Measurements from ENCODE around the gene ARG1.

Gene ARG1

GRCh38 chr6:131581523-131581922 is 8.5 kb downstream of the ARG1 start:
- DNase-seq (ENCODE audit: low read depth in 1 of 2, low spot score in 1 of 2), result no peak

GRCh38 chr6:131586543-131586942 is 13.5 kb downstream of the ARG1 start:
- no peak for DNase-seq (ENCODE audit: low read depth in 1 of 2, low spot score in 1 of 2)

DNA sequence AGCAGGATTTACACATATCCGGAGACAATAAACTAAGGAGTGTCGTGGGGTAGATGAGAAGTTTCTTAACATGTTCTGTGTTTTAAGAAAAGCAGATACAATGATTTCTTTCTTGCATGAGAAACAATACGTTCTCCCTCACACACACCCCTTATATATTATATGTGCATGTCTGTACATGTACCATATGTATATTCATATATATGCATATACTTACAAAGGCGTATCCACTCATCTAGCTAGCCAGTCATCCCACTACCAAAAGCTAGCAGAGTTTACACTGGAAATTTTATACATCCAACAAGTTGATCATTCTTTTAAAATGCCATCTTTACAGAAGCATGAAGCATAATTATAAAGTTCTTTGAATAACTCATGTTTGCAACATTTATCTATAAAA is 14.9 kb downstream of the ARG1 start:
- DNase-seq (ENCODE audit: low read depth in 1 of 2, low spot score in 1 of 2), result no peak

- DNase-seq (ENCODE audit: low read depth in 1 of 2, low spot score in 1 of 2), result no peak
Measured at GRCh38 chr6:131588643-131589042, 15.6 kb downstream of the ARG1 start.

- DNase-seq (ENCODE audit: low read depth in 1 of 2, low spot score in 1 of 2), result no peak
Measured at GRCh38 chr6:131592935-131593334, 19.9 kb downstream of the ARG1 start.

GRCh38 chr6:131594074-131594473 is 21.0 kb downstream of the ARG1 start:
- DNase-seq (ENCODE audit: low read depth in 1 of 2, low spot score in 1 of 2), result no peak

DNA sequence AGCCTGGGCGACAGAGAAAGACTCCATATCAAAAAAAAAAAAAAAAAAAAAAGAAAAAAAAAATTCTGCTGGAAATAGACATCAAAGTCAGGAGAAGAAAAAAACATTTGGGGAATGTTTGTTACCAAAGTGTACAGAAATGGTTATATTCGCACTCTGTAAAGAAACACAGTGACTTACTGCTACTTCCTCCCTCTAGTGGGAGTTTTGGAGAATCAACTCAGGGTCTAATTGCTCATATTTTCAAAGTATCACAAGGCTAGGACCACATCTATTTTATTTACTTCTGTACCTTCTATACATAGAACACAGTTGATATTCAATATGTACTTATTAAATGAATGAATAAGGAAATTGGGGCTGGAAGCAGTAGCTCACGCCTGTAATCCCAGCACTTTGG is 24.4 kb downstream of the ARG1 start:
- DNase-seq (ENCODE audit: low read depth in 1 of 2, low spot score in 1 of 2), result no peak

DNA sequence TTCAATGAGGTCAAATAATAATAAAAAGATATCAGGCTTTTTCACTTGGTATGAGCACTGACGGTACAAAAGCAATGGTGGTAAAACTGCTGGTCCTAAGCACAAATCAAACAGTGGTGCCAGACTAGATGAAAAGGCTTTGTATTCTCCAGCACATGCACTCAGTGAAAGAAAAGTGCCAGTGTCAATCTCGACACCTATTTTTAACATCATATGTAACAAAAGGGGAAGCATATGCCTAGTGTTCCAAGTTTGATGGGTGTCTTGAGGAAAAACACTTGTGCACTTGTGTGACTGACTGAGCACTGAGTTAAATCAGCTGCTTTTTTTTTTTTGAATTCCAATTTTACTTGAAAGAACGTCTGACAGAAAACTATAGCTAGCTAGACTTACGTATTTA is 27.7 kb downstream of the ARG1 start:
- DNase-seq (ENCODE audit: low read depth in 1 of 2, low spot score in 1 of 2), result no peak

DNA sequence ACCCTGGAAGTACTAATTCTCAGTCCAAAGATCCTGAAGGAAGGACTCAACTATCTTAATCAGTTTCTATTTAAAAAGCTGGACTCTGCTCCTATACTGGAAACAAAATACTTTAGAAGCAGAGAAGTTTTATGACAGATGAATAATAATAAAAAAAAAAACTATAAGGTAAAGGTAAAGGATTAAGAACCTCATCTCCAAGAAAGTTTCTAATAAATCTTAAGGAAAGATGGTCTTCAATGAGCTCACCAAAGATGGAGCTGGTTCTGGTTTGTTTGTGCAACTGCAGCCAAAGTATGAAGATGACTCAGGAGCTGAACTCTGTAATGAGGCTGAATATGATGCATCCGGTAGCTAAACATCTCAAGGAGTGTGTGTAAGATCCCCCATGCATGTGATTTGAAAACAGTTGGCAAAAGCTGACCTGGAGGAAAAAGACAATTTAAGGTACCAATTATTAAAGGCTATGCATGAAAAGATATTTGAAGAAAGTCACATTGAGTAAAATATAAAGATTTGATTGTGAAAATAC is 29.8 kb downstream of the ARG1 start:
- DNase-seq (ENCODE audit: low read depth in 1 of 2, low spot score in 1 of 2), result no peak

- no peak for DNase-seq (ENCODE audit: low read depth in 1 of 2, low spot score in 1 of 2)
Measured at GRCh38 chr6:131613296-131613925, 40.4 kb downstream of the ARG1 start.

- no peak for DNase-seq (ENCODE audit: low read depth in 1 of 2, low spot score in 1 of 2)
Measured at GRCh38 chr6:131615275-131615674, 42.2 kb downstream of the ARG1 start.

DNA sequence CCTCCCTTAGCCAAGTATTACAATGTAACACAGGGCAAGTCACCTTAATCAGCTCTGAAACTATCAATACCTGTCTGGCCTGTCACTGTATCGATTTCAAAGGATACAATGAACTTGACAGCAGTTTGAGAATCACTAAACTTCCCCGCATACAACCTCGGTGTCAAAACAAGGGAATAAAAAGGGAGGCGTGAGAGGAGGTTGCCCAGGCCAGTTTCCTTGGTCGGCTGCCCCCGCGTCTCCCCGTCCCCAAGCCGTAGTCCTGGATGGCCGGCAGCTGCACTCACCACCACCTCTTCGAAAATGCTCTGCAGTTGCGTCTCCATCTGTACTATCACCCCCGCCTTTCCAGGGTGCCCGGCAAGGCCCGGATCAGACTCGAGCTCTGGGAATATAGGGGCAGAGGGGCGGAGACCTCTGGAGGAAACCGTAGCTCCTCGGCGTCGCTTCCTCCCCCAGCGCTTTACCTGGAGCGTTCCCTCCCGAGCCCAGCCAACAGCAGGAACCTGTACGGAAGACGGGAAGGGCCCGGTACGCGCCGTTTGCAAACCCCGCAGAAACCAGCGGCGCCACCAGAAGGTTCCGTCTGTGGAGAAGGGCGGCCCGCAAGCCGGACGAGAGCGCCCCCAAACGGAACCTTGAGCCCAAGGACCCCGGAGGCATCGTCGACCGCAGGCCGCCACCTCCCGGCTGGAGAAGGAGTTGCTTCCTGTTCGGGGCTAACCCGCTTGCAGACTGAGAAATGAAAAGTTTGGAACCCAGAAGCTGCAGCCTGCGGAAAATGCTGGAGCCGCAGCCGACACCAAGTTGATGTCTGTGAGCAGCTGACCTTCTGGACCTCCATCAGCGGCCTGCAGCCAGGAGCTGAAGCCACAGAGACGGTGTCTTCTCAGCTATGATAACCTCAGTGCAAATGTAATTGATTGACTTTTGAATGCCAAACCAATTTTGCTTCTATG is 55.0 kb downstream of the ARG1 start, which contains the start of gene MED23:
MED23 (minus strand) TSS at position 519 of the 959 bp plus-strand sequence; CDS start at position 326, 193 bp downstream.
- peak; percentile 92 to 98 for DNase-seq (ENCODE audit: low read depth in 1 of 2, low spot score in 1 of 2)

GRCh38 chr6:131628726-131629125 is 55.7 kb downstream of the ARG1 start:
- DNase-seq (ENCODE audit: low read depth in 1 of 2, low spot score in 1 of 2), result no peak

DNA sequence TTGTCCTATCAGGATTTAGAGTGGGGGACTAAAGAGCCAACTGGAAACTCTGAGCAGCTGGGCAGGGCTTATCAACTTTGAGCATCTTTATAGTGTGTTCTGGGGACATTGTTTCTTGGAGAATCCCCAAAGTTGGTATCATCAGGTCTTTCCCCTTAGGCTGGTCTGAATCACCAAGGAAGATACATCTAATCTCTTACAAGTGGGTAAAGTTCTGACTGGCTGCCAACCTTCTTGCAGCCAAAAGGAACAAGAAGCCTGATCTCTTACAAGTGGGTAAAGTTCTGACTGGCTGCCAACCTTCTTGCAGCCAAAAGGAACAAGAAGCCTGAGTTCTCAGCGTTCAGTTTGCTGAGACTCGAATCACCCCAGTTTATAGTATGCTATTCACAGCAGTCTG is 56.6 kb downstream of the ARG1 start:
- no peak for DNase-seq (ENCODE audit: low read depth in 1 of 2, low spot score in 1 of 2)

GRCh38 chr6:131631625-131632289 is 58.7 kb downstream of the ARG1 start:
- no peak for DNase-seq (ENCODE audit: low read depth in 1 of 2, low spot score in 1 of 2)
